ENCODE measurements around the gene IL11.

- TF ChIP-seq SIN3A (IDR thresholded peaks at IDR 0.05; ENCODE audit: borderline replicate concordance, insufficient read depth, low read length), result no peak
- no peak for TF ChIP-seq POLR2AphosphoS5 (IDR thresholded peaks at IDR 0.05; ENCODE audit: low read depth, low read length)
- TF ChIP-seq REST (IDR thresholded peaks at IDR 0.05; ENCODE audit: insufficient read depth in 1 of 2, low read depth in 2 of 2, low read length in 2 of 2), result no peak
- TF ChIP-seq TAF1 (IDR thresholded peaks at IDR 0.05; ENCODE audit: borderline replicate concordance, insufficient read depth, low read length), result no peak
- no peak for TF ChIP-seq FOXP2 (optimal IDR thresholded peaks at IDR 0.05; ENCODE audit: borderline replicate concordance, extremely low read depth, extremely low read length, insufficient read depth)
Measured at GRCh38 chr19:55402509-55402908, 32.2 kb upstream of the IL11 start.
